Measurements from ENCODE around the gene IMPA2.

The IMPA2 gene

GRCh38 chr18:11981192-11981542, at the start of gene IMPA2:
IMPA2 (plus strand) TSS chr18:11981507; CDS start chr18:11981670, 163 bp downstream.
- peak within 1 kb of the TSS; percentile 77 for H3K27ac ChIP-seq (ENCODE audit: low read depth, low read length)
- H3F3A ChIP-seq (ENCODE audit: control insufficient read depth, insufficient read depth) = peaks cover 3% of the 10 kb centered on the region; the same call in 1 of the 2 replicates
- H3K79me2 ChIP-seq (ENCODE audit: control insufficient read depth, low read length) = peaks cover 19% of the 10 kb centered on the region
- peak within 1 kb of the TSS; percentile 99 for H3K4me2 ChIP-seq (ENCODE audit: low read length)
- H4K20me1 ChIP-seq (ENCODE audit: control insufficient read depth, insufficient read depth, low read depth, low read length) = no peaks in the 10 kb centered on the region
- H3K4me3 ChIP-seq (ENCODE audit: low read length) = peak within 1 kb of the TSS; percentile 89
- H3K9me2 ChIP-seq (replicated peaks; ENCODE audit: control insufficient read depth, low read length) = no peaks in the 10 kb centered on the region
- peaks cover 31% of the 10 kb centered on the region for H3K4me1 ChIP-seq (ENCODE audit: control insufficient read depth, low read length)
- no peaks in the 10 kb centered on the region for H3K36me3 ChIP-seq (ENCODE audit: control insufficient read depth, low read length)
- no peaks in the 10 kb centered on the region for H3K9me3 ChIP-seq (ENCODE audit: control insufficient read depth, insufficient read depth, low read length)
- H3K27me3 ChIP-seq (ENCODE audit: control insufficient read depth, low read length) = peaks cover 2% of the 10 kb centered on the region; the same call in 1 of the 2 replicates
- TF ChIP-seq CTCF (IDR thresholded peaks at IDR 0.05; ENCODE audit: low read depth, low read length, poor library complexity, severe bottlenecking) (no peak), EZH2phosphoT487 (IDR thresholded peaks at IDR 0.05; ENCODE audit: borderline replicate concordance, low read length) (no peak)

- H3K36me3 ChIP-seq (ENCODE audit: control insufficient read depth, low read length) = no peaks in the 10 kb centered on the region
- no peaks in the 10 kb centered on the region for H3K9me3 ChIP-seq (ENCODE audit: control insufficient read depth, insufficient read depth, low read length)
- no peak overlapping the region for H3K4me3 ChIP-seq (ENCODE audit: low read length)
- no peak overlapping the region for H3K27ac ChIP-seq (ENCODE audit: low read depth, low read length)
- no peak overlapping the region for H3K4me2 ChIP-seq (ENCODE audit: low read length)
- H3K9me2 ChIP-seq (replicated peaks; ENCODE audit: control insufficient read depth, low read length) = no peaks in the 10 kb centered on the region
- no peaks in the 10 kb centered on the region for H3K4me1 ChIP-seq (ENCODE audit: control insufficient read depth, low read length)
- H3K79me2 ChIP-seq (ENCODE audit: control insufficient read depth, low read length) = no peaks in the 10 kb centered on the region
- H3F3A ChIP-seq (ENCODE audit: control insufficient read depth, insufficient read depth) = no peaks in the 10 kb centered on the region
- no peak for TF ChIP-seq EZH2phosphoT487 (IDR thresholded peaks at IDR 0.05; ENCODE audit: borderline replicate concordance, low read length)
- TF ChIP-seq CTCF (IDR thresholded peaks at IDR 0.05; ENCODE audit: low read depth, low read length, poor library complexity, severe bottlenecking) = no peak
- H3K27me3 ChIP-seq (ENCODE audit: control insufficient read depth, low read length) = no peaks in the 10 kb centered on the region
- H4K20me1 ChIP-seq (ENCODE audit: control insufficient read depth, insufficient read depth, low read depth, low read length) = no peaks in the 10 kb centered on the region
Measured at GRCh38 chr18:11932393-11932792, 48.9 kb upstream of the IMPA2 start.

- no peak for TF ChIP-seq EZH2phosphoT487 (IDR thresholded peaks at IDR 0.05; ENCODE audit: borderline replicate concordance, low read length)
- peak; percentile 77 for TF ChIP-seq CTCF (IDR thresholded peaks at IDR 0.05; ENCODE audit: low read depth, low read length, poor library complexity, severe bottlenecking)
- H4K20me1 ChIP-seq (ENCODE audit: control insufficient read depth, insufficient read depth, low read depth, low read length) = no peaks in the 10 kb centered on the region
- no peak overlapping the region for H3K4me3 ChIP-seq (ENCODE audit: low read length)
- no peak overlapping the region for H3K4me2 ChIP-seq (ENCODE audit: low read length)
- no peaks in the 10 kb centered on the region for H3K36me3 ChIP-seq (ENCODE audit: control insufficient read depth, low read length)
- H3K4me1 ChIP-seq (ENCODE audit: control insufficient read depth, low read length) = no peaks in the 10 kb centered on the region
- no peaks in the 10 kb centered on the region for H3K9me2 ChIP-seq (replicated peaks; ENCODE audit: control insufficient read depth, low read length)
- H3K27me3 ChIP-seq (ENCODE audit: control insufficient read depth, low read length) = no peaks in the 10 kb centered on the region
- no peaks in the 10 kb centered on the region for H3K9me3 ChIP-seq (ENCODE audit: control insufficient read depth, insufficient read depth, low read length)
- H3K79me2 ChIP-seq (ENCODE audit: control insufficient read depth, low read length) = no peaks in the 10 kb centered on the region
- H3F3A ChIP-seq (ENCODE audit: control insufficient read depth, insufficient read depth) = no peaks in the 10 kb centered on the region
- no peak overlapping the region for H3K27ac ChIP-seq (ENCODE audit: low read depth, low read length)
Measured at GRCh38 chr18:11937874-11938478, 43.3 kb upstream of the IMPA2 start.

Data from DOHH2 (cell line).